Measurements from ENCODE around the gene MREG.
"Not testable (repeated sequence)": the region's sequence is repeated elsewhere in the genome, so short reads cannot be mapped to it uniquely, and the experiment has no call there.

MREG gene

GRCh38 chr2:216002693-216003092 lies 10.7 kb downstream of the MREG start:
- Histone ChIP-seq H3K9me3 (no peaks in the 10 kb centered on the region), H3K4me1 (peaks cover 11% of the 10 kb centered on the region), H3K27me3 (no peaks in the 10 kb centered on the region), H3K4me3 (ENCODE audit: low read depth, low read length) (no peak overlapping the region), H3K36me3 (no peaks in the 10 kb centered on the region)
- DNase-seq = no peak
- TF ChIP-seq, protein P1, sequence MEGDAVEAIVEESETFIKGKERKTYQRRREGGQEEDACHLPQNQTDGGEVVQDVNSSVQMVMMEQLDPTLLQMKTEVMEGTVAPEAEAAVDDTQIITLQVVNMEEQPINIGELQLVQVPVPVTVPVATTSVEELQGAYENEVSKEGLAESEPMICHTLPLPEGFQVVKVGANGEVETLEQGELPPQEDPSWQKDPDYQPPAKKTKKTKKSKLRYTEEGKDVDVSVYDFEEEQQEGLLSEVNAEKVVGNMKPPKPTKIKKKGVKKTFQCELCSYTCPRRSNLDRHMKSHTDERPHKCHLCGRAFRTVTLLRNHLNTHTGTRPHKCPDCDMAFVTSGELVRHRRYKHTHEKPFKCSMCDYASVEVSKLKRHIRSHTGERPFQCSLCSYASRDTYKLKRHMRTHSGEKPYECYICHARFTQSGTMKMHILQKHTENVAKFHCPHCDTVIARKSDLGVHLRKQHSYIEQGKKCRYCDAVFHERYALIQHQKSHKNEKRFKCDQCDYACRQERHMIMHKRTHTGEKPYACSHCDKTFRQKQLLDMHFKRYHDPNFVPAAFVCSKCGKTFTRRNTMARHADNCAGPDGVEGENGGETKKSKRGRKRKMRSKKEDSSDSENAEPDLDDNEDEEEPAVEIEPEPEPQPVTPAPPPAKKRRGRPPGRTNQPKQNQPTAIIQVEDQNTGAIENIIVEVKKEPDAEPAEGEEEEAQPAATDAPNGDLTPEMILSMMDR (IDR thresholded peaks at IDR 0.05; ENCODE audit: low read depth, low read length) = no peak

DNA sequence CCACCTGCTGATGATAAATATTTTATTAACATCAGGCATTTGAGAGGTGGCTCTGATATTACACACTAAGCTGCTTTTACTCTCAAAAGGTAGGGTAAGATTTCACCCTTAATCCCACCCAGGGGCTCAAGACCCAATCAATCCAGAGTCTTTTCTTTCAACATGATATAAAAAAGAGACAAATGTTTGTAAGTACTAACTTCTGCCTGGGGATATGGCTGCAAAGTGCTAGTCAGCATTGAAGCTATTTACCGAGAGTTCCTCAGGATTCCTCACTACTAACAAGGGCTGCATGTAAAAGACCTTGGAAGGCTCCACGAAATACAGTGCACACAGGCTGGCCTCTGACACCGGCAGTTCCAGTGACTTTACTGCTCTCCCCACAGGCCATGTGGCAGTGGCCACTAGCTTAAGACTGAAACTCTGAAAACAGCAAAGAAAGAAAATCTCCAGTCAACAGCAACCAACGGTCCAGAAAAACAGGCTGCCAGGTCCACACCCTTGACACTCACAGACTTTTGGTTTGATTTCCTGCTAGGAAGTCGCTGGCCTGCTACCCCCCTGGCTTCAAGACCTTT lies 11.2 kb downstream of the MREG start:
- H3K4me3 ChIP-seq (ENCODE audit: low read depth, low read length) = no peak overlapping the region

GRCh38 chr2:216001216-216002100 lies 11.9 kb downstream of the MREG start:
- H3K4me3 ChIP-seq (ENCODE audit: low read depth, low read length) = no peak overlapping the region
- H3K9me3 ChIP-seq = no peaks in the 10 kb centered on the region
- H3K36me3 ChIP-seq = no peaks in the 10 kb centered on the region
- no peaks in the 10 kb centered on the region for H3K27me3 ChIP-seq
- TF ChIP-seq, protein P1 (IDR thresholded peaks at IDR 0.05; ENCODE audit: low read depth, low read length) = no peak
- DNase-seq = no peak
- H3K4me1 ChIP-seq = peaks cover 11% of the 10 kb centered on the region

More for the DNA sequence above, 11.2 kb downstream of the MREG start:
- no peaks in the 10 kb centered on the region for H3K27me3 ChIP-seq
- no peaks in the 10 kb centered on the region for H3K9me3 ChIP-seq
- peaks cover 11% of the 10 kb centered on the region for H3K4me1 ChIP-seq
- no peaks in the 10 kb centered on the region for H3K36me3 ChIP-seq
- DNase-seq = no peak
- TF ChIP-seq, protein P1 (IDR thresholded peaks at IDR 0.05; ENCODE audit: low read depth, low read length) = no peak

- TF ChIP-seq, protein P1 (IDR thresholded peaks at IDR 0.05; ENCODE audit: low read depth, low read length) = no peak
- no peaks in the 10 kb centered on the region for H3K27me3 ChIP-seq
- no peaks in the 10 kb centered on the region for H3K9me3 ChIP-seq
- no peak for DNase-seq
- peaks cover 11% of the 10 kb centered on the region for H3K4me1 ChIP-seq
- H3K36me3 ChIP-seq = no peaks in the 10 kb centered on the region; the same call in none of the 2 replicates
- H3K4me3 ChIP-seq (ENCODE audit: low read depth, low read length) = no peak overlapping the region
These were observed 14.7 kb downstream of the MREG start for GRCh38 chr2:215998636-215999035.

DNA sequence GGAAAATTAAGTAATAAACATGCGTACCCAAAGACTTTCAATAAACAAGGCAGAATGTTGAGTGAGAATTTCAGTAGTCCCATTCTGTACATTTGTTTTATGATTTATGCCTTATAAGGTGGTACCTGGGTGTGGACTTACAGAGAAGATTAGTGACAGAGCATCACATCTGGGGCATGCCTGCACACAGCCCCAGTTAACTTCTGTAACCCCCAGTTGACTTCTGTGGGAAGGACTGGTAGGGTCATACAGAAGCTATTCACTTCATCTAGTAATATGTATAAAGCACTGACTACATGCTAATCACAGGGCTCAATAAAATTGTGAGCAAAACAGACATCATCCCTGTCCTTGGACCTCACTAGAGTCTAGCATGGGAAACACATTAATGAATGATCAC lies 16.1 kb downstream of the MREG start:
- H3K4me3 ChIP-seq (ENCODE audit: low read depth, low read length) = no peak overlapping the region
- H3K4me1 ChIP-seq = peaks cover 5% of the 10 kb centered on the region
- TF ChIP-seq, protein P1 (IDR thresholded peaks at IDR 0.05; ENCODE audit: low read depth, low read length) = no peak
- H3K36me3 ChIP-seq = no peaks in the 10 kb centered on the region; the same call in none of the 2 replicates
- no peak for DNase-seq
- H3K9me3 ChIP-seq = no peaks in the 10 kb centered on the region
- H3K27me3 ChIP-seq = no peaks in the 10 kb centered on the region

DNA sequence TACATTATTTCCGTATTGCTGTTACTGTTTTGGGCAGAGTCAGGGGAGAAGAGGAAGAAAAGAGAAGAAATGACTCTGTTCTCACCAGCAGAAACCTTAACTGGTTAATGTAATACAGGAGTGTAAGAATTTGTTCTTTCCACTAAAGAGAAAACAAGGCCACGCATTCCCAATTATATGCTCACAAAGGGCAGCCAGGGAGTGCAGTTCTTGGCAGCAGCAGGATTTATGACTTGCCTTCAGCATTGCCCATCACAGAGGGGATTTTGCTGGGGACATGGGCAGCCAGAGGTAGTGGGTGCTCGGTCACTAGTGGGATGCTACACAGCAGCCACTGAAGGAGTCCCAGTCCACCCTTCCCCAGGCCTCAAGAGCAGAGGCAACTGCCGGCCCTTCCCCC lies 18.4 kb downstream of the MREG start:
- Histone ChIP-seq H3K36me3 (no peaks in the 10 kb centered on the region; the same call in none of the 2 replicates), H3K9me3 (no peaks in the 10 kb centered on the region), H3K4me3 (ENCODE audit: low read depth, low read length) (no peak overlapping the region), H3K27me3 (no peaks in the 10 kb centered on the region), H3K4me1 (no peaks in the 10 kb centered on the region)
- TF ChIP-seq, protein P1 (IDR thresholded peaks at IDR 0.05; ENCODE audit: low read depth, low read length) = no peak
- no peak for DNase-seq

DNA sequence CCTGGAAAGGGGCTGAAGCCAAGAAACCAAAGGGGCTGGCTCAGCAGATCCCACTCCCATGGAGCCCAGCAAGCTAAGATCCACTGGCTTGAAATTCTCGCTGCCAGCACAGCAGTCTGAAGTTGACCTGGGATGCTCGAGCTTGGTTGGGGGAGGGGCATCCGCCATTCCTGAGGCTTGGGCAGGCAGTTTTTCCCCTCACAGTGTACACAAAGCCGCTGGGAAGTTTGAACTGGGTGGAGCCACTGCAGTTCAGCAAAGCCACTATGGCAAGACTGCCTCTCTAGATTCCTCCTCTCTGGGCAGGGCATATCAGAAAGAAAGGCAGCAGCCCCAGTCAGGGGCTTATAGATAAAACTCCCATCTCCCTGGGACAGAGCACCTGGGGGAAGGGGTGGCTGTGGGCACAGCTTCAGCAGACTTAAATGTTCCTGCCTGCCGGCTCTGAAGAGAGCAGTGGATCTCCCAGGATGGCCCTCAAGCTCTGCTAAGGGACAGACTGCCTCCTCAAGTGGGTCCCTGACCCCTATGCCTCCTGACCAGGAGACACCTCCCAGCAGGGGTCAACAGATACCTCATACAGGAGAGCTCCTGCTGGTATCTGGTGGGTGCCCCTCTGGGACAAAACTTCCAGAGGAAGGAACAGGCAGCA lies 24.7 kb downstream of the MREG start:
- DNase-seq; H3K36me3 ChIP-seq; H3K9me3 ChIP-seq; H3K4me1 ChIP-seq; H3K27me3 ChIP-seq; H3K4me3 ChIP-seq (ENCODE audit: low read depth, low read length): not testable (repeated sequence)

All from BE2C (cell line).